Kidney capillary endothelial cell (primary cell): ENCODE measurements around the gene NECTIN3.

ENCODE experiments used
- DNase-seq: peaks from one replicate; pipeline ENCODE4 v3.0.0-alpha.2; 2018; ENCODE audit warnings: low spot score

NECTIN3 gene

DNA sequence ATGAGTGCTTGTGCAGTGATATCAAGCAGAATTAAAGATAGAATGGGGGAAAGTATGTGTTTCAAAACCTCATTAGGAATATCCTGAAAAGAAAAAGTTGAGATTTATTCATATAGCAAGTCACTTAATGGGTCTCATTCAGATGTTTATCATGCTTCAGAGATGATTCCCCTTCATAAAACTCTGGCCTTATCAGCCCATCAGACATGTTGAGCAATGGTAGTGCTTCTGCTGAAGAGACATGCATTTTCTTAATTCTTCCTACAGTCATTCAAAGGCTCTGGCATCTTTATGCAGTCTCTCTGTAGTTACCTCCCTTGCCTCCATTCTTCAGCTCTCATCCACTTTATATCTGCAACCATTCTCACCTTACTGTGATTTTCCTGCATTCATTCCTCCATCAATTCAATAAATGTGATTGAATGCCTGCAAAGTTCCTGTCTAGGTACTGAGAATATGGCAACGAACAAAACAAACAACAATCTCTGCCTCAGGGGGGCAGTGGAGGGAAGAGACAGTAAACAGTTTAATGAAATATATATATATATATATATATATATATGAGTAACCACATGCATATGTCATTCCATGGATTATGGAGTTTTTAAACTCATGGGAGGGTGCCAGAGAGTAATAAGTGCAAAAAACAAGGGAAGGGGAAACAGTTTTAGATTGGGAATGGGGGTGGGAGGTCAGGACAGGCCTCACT lies 138.5 kb downstream of the NECTIN3 start:
- DNase-seq: peak; percentile 0

GRCh38 chr3:111210866-111211564 lies 139.4 kb downstream of the NECTIN3 start:
- DNase-seq: no peak

DNA sequence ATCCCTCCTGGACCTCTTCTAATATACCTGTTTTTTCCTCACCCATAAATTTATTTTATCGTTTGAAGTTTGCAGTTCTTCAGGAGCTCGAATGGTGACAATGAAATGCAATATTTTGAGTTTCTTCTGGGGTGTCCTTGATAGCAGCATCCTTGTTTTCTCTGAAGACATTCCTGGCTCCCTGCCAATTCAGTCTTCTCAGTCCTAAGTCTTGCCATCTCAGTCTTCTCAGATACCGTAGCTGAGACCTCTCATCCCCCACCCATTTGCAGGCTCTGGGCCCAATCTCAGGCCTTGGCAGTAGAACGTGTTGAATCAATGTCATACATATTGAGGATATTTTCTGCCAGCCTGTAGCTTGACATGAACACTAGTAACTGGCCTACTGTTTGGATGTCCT lies 140.9 kb downstream of the NECTIN3 start:
- DNase-seq: no peak

DNA sequence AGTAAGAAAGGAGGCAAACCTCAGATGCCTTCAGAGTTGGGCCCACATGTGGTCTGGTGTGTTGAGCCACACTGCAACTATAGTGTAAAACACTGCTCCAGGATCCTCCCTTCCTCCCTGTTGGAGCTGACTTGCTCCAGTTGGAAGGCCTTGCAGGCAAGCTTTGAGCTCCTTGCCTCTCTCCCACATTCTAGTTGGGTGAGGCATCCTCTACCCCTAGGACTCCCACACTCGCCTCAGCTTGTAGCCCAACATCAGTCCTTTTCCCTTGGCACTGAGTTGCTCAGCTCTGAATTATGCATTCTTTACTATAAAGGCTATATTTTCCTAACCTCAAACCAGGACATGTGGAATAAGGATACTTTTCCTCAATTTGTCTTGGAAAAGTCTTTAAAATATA lies 143.9 kb downstream of the NECTIN3 start:
- DNase-seq: no peak

DNA sequence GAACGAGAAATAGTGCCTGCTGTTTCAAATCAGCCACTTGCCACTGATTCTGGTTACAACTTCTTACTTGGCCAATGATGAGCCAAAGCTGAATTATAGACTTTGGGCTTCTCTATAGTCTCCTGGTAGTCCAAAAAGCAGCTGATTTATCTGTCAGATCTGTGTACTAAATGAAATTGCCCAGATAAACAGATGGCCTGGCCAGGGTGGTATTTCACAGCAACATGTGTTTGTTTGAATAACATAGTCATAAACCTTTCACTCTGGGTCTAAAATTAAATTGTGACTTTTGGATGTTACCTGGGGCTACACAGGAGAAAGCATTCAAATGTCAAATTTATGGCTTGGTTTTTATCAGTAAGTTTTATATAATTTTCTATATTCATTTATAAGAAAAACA lies 147.0 kb downstream of the NECTIN3 start:
- no peak for DNase-seq

- DNase-seq: no peak
These were observed 155.6 kb downstream of the NECTIN3 start for GRCh38 chr3:111227216-111227615.

DNA sequence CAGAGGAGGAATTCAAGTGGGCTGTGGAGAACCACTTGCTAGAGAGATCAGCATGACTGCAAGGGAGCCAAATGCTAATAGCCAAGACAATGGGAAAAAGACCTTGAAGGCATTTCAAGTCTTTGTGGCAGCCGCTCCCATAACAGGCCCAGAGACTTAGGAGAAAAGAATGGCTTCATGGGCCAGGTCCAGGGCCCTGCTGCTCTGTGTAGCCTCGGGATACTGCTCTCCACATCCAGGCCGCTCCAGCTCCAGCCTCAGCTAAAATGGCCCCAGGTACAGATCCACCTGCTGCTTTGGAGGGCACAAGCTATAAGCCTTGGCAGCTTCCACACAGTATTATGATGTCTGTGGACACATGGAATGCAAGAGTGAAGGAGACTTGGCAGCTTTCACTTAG lies 157.7 kb downstream of the NECTIN3 start:
- no peak for DNase-seq

DNA sequence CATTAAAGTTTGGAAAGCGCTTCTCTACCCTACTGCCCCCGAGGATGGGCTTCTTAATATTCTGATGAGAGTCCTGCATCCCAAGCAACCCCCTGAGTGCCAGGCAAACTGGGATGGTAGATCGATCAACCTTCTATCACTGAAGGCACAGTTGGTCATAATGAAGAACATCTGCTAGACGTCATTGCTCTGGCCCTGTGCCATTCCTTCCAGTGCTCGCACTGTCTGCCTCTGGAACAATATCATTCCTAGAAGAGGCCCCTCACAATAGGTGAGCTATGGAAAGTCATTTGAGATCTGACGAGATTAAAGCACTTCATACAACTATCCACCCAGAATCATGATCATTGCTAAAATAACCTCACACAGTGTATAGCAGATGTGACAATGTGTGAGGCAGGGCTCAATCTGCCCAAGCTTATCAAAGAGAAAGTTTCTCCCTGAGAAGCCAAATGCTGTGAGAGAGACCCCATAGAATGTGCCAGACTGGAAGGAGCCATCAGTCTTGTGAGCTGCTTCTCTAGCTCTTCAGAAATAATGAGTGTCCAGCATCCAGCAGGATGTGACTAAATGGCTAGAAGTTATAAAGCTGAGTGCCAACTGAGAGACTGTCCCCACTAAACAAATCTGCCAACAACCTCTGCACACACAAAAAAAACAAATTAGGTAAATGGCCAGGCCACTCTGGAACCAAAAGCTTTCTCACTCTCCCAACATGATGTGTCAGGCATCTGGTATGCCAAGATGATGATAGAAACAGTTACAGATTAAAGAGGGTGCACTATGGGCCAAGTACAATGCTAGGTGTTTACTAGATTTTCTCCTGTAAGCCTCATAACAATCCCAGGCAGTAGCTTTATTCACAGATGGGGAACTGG lies 165.5 kb downstream of the NECTIN3 start:
- no peak for DNase-seq

GRCh38 chr3:111237946-111238345 lies 166.3 kb downstream of the NECTIN3 start:
- no peak for DNase-seq

- no peak for DNase-seq
These were observed 167.3 kb downstream of the NECTIN3 start for GRCh38 chr3:111238885-111239284.

- DNase-seq: no peak
These were observed 170.3 kb downstream of the NECTIN3 start for GRCh38 chr3:111241960-111242359.
